Breast epithelium (tissue), 3 donors: Measurements from ENCODE around the gene ITGA8.

Experiments used
- CTCF ChIP-seq, 3 donors: fragments of 450-650 bp; IDR thresholded peaks; one replicate each; pipeline ENCODE4 v1.5.1; 2016 to 2017; ENCODE audit warnings: antibody characterized with exemption in 3 of 3, mild to moderate bottlenecking in 3 of 3, moderate library complexity in 3 of 3
- POLR2A ChIP-seq: fragments of 450-650 bp; IDR thresholded peaks from one replicate; pipeline ENCODE4 v1.6.1; 2016; ENCODE audit warnings: antibody characterized with exemption, mild to moderate bottlenecking, moderate library complexity
- POLR2AphosphoS5 ChIP-seq, 3 donors: sonication (generic); formaldehyde crosslinking; IDR thresholded peaks; one replicate each; pipeline ENCODE4 v1.6.1; 2017; ENCODE audit warnings: antibody characterized with exemption in 3 of 3

DNA sequence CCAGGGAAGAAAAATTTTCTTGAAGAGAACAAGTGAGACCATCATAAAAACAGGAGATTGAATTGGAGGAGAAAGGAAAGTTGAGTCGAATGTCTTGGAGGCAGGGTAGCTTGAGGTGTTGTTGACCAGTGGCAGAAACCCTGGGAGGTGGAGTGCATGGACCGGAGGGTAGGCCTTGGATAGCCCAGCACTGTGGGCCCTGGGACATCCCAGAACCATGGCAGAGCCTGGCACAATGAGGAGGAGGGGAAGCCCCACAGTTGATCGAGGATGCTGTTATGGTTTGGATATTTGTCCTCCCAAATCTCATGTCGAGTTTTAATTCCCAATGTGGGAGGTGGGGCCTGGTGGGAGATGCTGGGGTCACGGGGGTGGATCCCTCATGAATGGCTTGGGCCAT lies 157.1 kb downstream of the ITGA8 start:
- TF ChIP-seq CTCF (IDR thresholded peaks at IDR 0.05) (no peak), POLR2A (no peak), POLR2AphosphoS5 (IDR thresholded peaks at IDR 0.05) (no peak)
